Fibroblast of lung (primary cell): ENCODE results near the gene ING5. TPM values are rescaled to one million over a fixed set of nuclear protein-coding genes. Genes with fewer than 3 reads are reported as not detected.

ENCODE experiments used
- DNase-seq, 2 donors: peaks; one replicate each; pipeline versions ENCODE4 v3.0.0 to v3.0.0-alpha.2; 2010; ENCODE audit warnings: low read depth in 2 of 2
- H2AFZ ChIP-seq: 2 replicates; pipeline ENCODE4 v1.5.1; 2012; ENCODE audit warnings: low read length, control low read depth, inconsistent platforms
- H3K27ac ChIP-seq: 2 replicates; pipeline ENCODE4 v1.5.1; 2011; ENCODE audit warnings: low read length, control low read depth; ENCODE audit not compliant: insufficient read depth
- H3K27me3 ChIP-seq: 2 replicates; pipeline ENCODE4 v1.5.1; 2011; ENCODE audit warnings: mild to moderate bottlenecking, low read length; ENCODE audit not compliant: control insufficient read depth, insufficient read depth
- H3K36me3 ChIP-seq: 2 replicates; pipeline ENCODE4 v1.5.1; 2011; ENCODE audit warnings: low read length; ENCODE audit not compliant: control insufficient read depth, insufficient read depth
- H3K4me1 ChIP-seq: 2 replicates; pipeline ENCODE4 v1.5.1; 2011; ENCODE audit warnings: low read length; ENCODE audit not compliant: control insufficient read depth, insufficient read depth; ENCODE audit errors: extremely low read depth
- H3K4me2 ChIP-seq: 2 replicates; pipeline ENCODE4 v1.5.1; 2011; ENCODE audit warnings: low read length, control low read depth; ENCODE audit not compliant: insufficient read depth; ENCODE audit errors: extremely low read depth
- H3K4me3 ChIP-seq, 4 experiments: fragments of 200-600 bp in 1 of 4; sonication (generic) in 1 of 4; replicated peaks in 1 of 4; 2 replicates each; pipeline ENCODE4 v1.5.1; 2011 to 2016; ENCODE audit warnings: low read length in 4 of 4, low read depth in 3 of 4, mild to moderate bottlenecking in 3 of 4, control low read depth in 2 of 4, inconsistent platforms in 1 of 4, mixed read lengths in 1 of 4; ENCODE audit not compliant: insufficient read depth in 1 of 4; ENCODE audit errors: control extremely low read depth in 1 of 4
- H3K79me2 ChIP-seq: 2 replicates; pipeline ENCODE4 v1.5.1; 2012; ENCODE audit warnings: mild to moderate bottlenecking, low read length, inconsistent platforms; ENCODE audit not compliant: control insufficient read depth, insufficient read depth
- H3K9ac ChIP-seq: 2 replicates; pipeline ENCODE4 v1.5.1; 2011; ENCODE audit warnings: mild to moderate bottlenecking, low read length, control low read depth; ENCODE audit not compliant: insufficient read depth
- H3K9me3 ChIP-seq: 2 replicates; pipeline ENCODE4 v1.5.1; 2012; ENCODE audit warnings: low read depth, low read length; ENCODE audit not compliant: control insufficient read depth, insufficient read depth
- H4K20me1 ChIP-seq: 2 replicates; pipeline ENCODE4 v1.5.1; 2011; ENCODE audit warnings: low read length; ENCODE audit not compliant: control insufficient read depth, insufficient read depth; ENCODE audit errors: extremely low read depth
- EZH2 ChIP-seq: IDR thresholded peaks from 2 replicates; pipeline ENCODE4 v1.5.1; 2012; ENCODE audit warnings: low read length, control low read depth, mild to moderate bottlenecking; ENCODE audit errors: missing control alignments
- polyA plus RNA-seq, 2 donors: library from polyadenylated mRNA; depleted of rRNA in 1 of 2; stranded (reverse) in 1 of 2; unstranded in 1 of 2; fragments of >200 nt; gene quantifications; 2 replicates each; pipeline ENCODE4 v1.2.1, GENCODE V29; 2011 to 2012; ENCODE audit warnings: missing spikeins in 1 of 2
- total RNA-seq: library from RNA; depleted of rRNA; stranded (reverse); fragments of >200 nt; gene quantifications from 2 replicates; pipeline ENCODE4 v1.2.1, GENCODE V29; 2014
- TF ChIP-seq, protein P1 (sequence below), 2 donors: IDR thresholded peaks in 1 of 2; conservative IDR thresholded peaks in 1 of 2; 1 replicate in 1 of 2; 2 replicates in 1 of 2; pipeline ENCODE4 v1.5.1; 2011 to 2012; ENCODE audit warnings: low read length in 2 of 2, control low read depth in 1 of 2, inconsistent platforms in 1 of 2, low read depth in 1 of 2, mild to moderate bottlenecking in 1 of 2

Gene ING5
- total and polyA plus RNA-seq, 2 donors (not counting 1 experiment from before 2014, with no cell fraction given): 17.4 to 27.4 TPM

DNA sequence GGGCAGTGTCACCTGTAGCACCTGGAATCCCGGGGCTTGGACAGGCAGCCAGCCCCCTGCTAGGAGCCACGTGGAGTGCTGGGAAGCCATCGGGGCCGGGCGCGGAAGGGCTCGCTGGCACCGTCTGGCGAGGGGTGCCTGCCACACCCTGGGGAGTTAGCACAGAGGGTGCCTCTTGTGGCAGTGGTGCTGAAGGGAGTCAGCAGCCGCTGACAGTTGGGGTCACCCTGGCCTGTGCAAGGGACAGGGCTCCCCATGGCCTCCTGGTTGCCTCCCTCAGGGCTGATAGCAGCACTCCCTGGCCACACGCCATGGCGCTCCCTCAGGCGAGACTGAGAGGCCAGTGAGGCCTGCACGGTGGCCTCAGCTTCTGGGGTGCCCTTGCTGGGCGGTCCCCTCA is 18.7 kb downstream of the ING5 start:
- Histone ChIP-seq H3K4me2 (no peak overlapping the region), H4K20me1 (no peaks in the 10 kb centered on the region), H3K79me2 (no peaks in the 10 kb centered on the region), H3K4me3 (no peak overlapping the region), H3K27ac (no peak overlapping the region), H3K9me3 (no peaks in the 10 kb centered on the region), H2AFZ (no peak overlapping the region), H3K9ac (no peak overlapping the region), H3K27me3 (no peaks in the 10 kb centered on the region), H3K36me3 (peaks cover 16% of the 10 kb centered on the region), H3K4me1 (no peaks in the 10 kb centered on the region)
- TF ChIP-seq, protein P1, sequence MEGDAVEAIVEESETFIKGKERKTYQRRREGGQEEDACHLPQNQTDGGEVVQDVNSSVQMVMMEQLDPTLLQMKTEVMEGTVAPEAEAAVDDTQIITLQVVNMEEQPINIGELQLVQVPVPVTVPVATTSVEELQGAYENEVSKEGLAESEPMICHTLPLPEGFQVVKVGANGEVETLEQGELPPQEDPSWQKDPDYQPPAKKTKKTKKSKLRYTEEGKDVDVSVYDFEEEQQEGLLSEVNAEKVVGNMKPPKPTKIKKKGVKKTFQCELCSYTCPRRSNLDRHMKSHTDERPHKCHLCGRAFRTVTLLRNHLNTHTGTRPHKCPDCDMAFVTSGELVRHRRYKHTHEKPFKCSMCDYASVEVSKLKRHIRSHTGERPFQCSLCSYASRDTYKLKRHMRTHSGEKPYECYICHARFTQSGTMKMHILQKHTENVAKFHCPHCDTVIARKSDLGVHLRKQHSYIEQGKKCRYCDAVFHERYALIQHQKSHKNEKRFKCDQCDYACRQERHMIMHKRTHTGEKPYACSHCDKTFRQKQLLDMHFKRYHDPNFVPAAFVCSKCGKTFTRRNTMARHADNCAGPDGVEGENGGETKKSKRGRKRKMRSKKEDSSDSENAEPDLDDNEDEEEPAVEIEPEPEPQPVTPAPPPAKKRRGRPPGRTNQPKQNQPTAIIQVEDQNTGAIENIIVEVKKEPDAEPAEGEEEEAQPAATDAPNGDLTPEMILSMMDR (conservative IDR thresholded peaks at IDR 0.05 in 1 of 2, IDR thresholded peaks at IDR 0.05 in 1 of 2; ENCODE audit: low read depth in 1 of 2, low read length in 2 of 2): no peak
- TF ChIP-seq EZH2: no peak
- DNase-seq: no peak

DNA sequence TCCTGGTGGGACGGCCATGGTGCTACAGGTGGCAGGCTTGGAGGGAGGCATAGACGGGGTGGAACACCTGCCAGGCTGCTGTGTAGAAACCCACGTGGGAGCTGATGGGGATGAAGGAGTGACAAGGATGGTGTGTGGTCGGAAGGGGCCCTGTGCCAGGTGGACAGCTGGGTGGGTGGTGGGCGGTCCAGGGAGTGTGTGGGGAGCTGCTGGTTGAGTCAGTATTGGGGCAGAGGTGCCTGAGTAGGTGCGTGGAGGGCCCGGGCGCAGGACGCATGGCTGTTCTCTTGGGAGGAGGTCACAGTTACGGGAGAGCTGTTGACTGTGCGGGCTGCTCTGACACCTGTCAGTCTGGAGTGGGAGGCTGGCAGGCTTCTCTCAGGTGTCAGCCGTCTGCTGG is 20.0 kb downstream of the ING5 start:
- no peaks in the 10 kb centered on the region for H4K20me1 ChIP-seq
- H3K9ac ChIP-seq: no peak overlapping the region
- H3K27me3 ChIP-seq: no peaks in the 10 kb centered on the region
- H3K9me3 ChIP-seq: no peaks in the 10 kb centered on the region
- no peak overlapping the region for H3K27ac ChIP-seq
- no peak overlapping the region for H2AFZ ChIP-seq
- H3K4me3 ChIP-seq: no peak overlapping the region
- H3K4me2 ChIP-seq: no peak overlapping the region
- H3K4me1 ChIP-seq: no peaks in the 10 kb centered on the region
- H3K79me2 ChIP-seq: no peaks in the 10 kb centered on the region
- peaks cover 16% of the 10 kb centered on the region for H3K36me3 ChIP-seq
- DNase-seq: no peak
- TF ChIP-seq, protein P1 (conservative IDR thresholded peaks at IDR 0.05 in 1 of 2, IDR thresholded peaks at IDR 0.05 in 1 of 2; ENCODE audit: low read depth in 1 of 2, low read length in 2 of 2): no peak
- TF ChIP-seq EZH2: no peak

DNA sequence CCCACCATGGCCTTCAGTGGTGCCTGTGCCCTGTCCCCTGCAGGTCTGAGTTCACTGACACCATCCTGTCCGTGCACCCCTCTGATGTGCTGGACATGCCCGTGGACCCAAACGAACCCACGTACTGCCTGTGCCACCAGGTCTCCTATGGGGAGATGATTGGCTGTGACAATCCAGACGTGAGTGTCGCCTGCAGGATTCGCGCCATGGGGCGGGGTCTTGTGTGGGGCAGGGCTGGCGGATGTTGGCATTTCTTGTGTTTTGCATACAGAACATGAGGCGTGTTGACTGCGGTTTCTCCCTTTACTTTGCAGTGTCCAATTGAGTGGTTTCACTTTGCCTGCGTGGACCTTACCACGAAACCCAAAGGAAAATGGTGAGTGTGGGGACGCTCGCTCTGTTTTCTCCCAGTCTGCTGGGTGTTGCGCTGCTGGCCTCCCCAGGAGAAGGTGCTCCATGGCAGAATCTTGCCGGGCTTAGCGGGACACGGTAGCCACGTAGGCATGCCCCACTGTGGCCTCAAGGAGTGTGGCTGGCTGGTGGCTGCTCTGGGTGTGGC is 21.1 kb downstream of the ING5 start:
- Histone ChIP-seq H3K27ac (no peak overlapping the region), H3K4me2 (no peak overlapping the region), H4K20me1 (no peaks in the 10 kb centered on the region), H3K4me3 (no peak overlapping the region), H3K9me3 (no peaks in the 10 kb centered on the region), H3K36me3 (peaks cover 16% of the 10 kb centered on the region), H3K27me3 (no peaks in the 10 kb centered on the region), H3K9ac (no peak overlapping the region), H3K79me2 (no peaks in the 10 kb centered on the region), H3K4me1 (no peaks in the 10 kb centered on the region), H2AFZ (no peak overlapping the region)
- DNase-seq: no peak
- TF ChIP-seq EZH2: no peak
- TF ChIP-seq, protein P1 (conservative IDR thresholded peaks at IDR 0.05 in 1 of 2, IDR thresholded peaks at IDR 0.05 in 1 of 2; ENCODE audit: low read depth in 1 of 2, low read length in 2 of 2): no peak
